ENCODE measurements around the gene AXIN1.
"Not testable (repeated sequence)": the region's sequence is repeated elsewhere in the genome, so short reads cannot be mapped to it uniquely, and the experiment has no call there.

AXIN1 gene

GRCh38 chr16:341974-342336, 10.6 kb downstream of the AXIN1 start:
- not testable (repeated sequence) for H3K4me3 ChIP-seq (ENCODE audit: low read length); H3K27ac ChIP-seq (ENCODE audit: low read length); H3K9ac ChIP-seq (ENCODE audit: low read depth, low read length); H3K27me3 ChIP-seq (ENCODE audit: insufficient read depth, low read length); H3K9me3 ChIP-seq (ENCODE audit: insufficient read depth, low read depth, low read length); H3K4me1 ChIP-seq (ENCODE audit: insufficient read depth, low read length)
- peaks cover 35% of the 10 kb centered on the region for H3K36me3 ChIP-seq (ENCODE audit: insufficient read depth, low read depth, low read length)

GRCh38 chr16:341095-341973, 11.2 kb downstream of the AXIN1 start:
- not testable (repeated sequence) for H3K9me3 ChIP-seq (ENCODE audit: insufficient read depth, low read depth, low read length); H3K4me1 ChIP-seq (ENCODE audit: insufficient read depth, low read length); H3K27ac ChIP-seq (ENCODE audit: low read length); H3K9ac ChIP-seq (ENCODE audit: low read depth, low read length); H3K4me3 ChIP-seq (ENCODE audit: low read length); H3K27me3 ChIP-seq (ENCODE audit: insufficient read depth, low read length)
- peaks cover 28% of the 10 kb centered on the region for H3K36me3 ChIP-seq (ENCODE audit: insufficient read depth, low read depth, low read length)

- Histone ChIP-seq H3K9me3 (ENCODE audit: insufficient read depth, low read depth, low read length) (no peaks in the 10 kb centered on the region), H3K36me3 (ENCODE audit: insufficient read depth, low read depth, low read length) (peaks cover 20% of the 10 kb centered on the region), H3K4me3 (ENCODE audit: low read length) (no peak overlapping the region), H3K4me1 (ENCODE audit: insufficient read depth, low read length) (no peaks in the 10 kb centered on the region), H3K9ac (ENCODE audit: low read depth, low read length) (no peak overlapping the region), H3K27me3 (ENCODE audit: insufficient read depth, low read length) (no peaks in the 10 kb centered on the region), H3K27ac (ENCODE audit: low read length) (no peak overlapping the region)
These were observed 12.0 kb downstream of the AXIN1 start for GRCh38 chr16:340370-341091.

- Histone ChIP-seq H3K4me3 (ENCODE audit: low read length) (no peak overlapping the region), H3K9me3 (ENCODE audit: insufficient read depth, low read depth, low read length) (no peaks in the 10 kb centered on the region), H3K9ac (ENCODE audit: low read depth, low read length) (no peak overlapping the region), H3K4me1 (ENCODE audit: insufficient read depth, low read length) (no peaks in the 10 kb centered on the region), H3K36me3 (ENCODE audit: insufficient read depth, low read depth, low read length) (peaks cover 12% of the 10 kb centered on the region), H3K27me3 (ENCODE audit: insufficient read depth, low read length) (no peaks in the 10 kb centered on the region), H3K27ac (ENCODE audit: low read length) (no peak overlapping the region)
These were observed 12.8 kb downstream of the AXIN1 start for GRCh38 chr16:339680-340079.

GRCh38 chr16:337975-338575, 14.4 kb downstream of the AXIN1 start:
- Histone ChIP-seq H3K27me3 (ENCODE audit: insufficient read depth, low read length) (no peaks in the 10 kb centered on the region), H3K4me1 (ENCODE audit: insufficient read depth, low read length) (no peaks in the 10 kb centered on the region), H3K27ac (ENCODE audit: low read length) (no peak overlapping the region), H3K9me3 (ENCODE audit: insufficient read depth, low read depth, low read length) (no peaks in the 10 kb centered on the region), H3K4me3 (ENCODE audit: low read length) (no peak overlapping the region), H3K9ac (ENCODE audit: low read depth, low read length) (no peak overlapping the region), H3K36me3 (ENCODE audit: insufficient read depth, low read depth, low read length) (peaks cover 9% of the 10 kb centered on the region; the same call in 1 of the 2 replicates)

GRCh38 chr16:337437-337836, 15.1 kb downstream of the AXIN1 start:
- Histone ChIP-seq H3K27me3 (ENCODE audit: insufficient read depth, low read length) (no peaks in the 10 kb centered on the region), H3K4me1 (ENCODE audit: insufficient read depth, low read length) (no peaks in the 10 kb centered on the region), H3K9me3 (ENCODE audit: insufficient read depth, low read depth, low read length) (no peaks in the 10 kb centered on the region), H3K4me3 (ENCODE audit: low read length) (no peak overlapping the region), H3K9ac (ENCODE audit: low read depth, low read length) (no peak overlapping the region), H3K27ac (ENCODE audit: low read length) (no peak overlapping the region), H3K36me3 (ENCODE audit: insufficient read depth, low read depth, low read length) (peaks cover 3% of the 10 kb centered on the region; the same call in 1 of the 2 replicates)

- H3K4me1 ChIP-seq (ENCODE audit: insufficient read depth, low read length): no peaks in the 10 kb centered on the region
- no peak overlapping the region for H3K27ac ChIP-seq (ENCODE audit: low read length)
- no peak overlapping the region for H3K4me3 ChIP-seq (ENCODE audit: low read length)
- H3K27me3 ChIP-seq (ENCODE audit: insufficient read depth, low read length): no peaks in the 10 kb centered on the region
- no peaks in the 10 kb centered on the region for H3K36me3 ChIP-seq (ENCODE audit: insufficient read depth, low read depth, low read length)
- no peaks in the 10 kb centered on the region for H3K9me3 ChIP-seq (ENCODE audit: insufficient read depth, low read depth, low read length)
- no peak overlapping the region for H3K9ac ChIP-seq (ENCODE audit: low read depth, low read length)
These were observed 16.3 kb downstream of the AXIN1 start for GRCh38 chr16:336269-336668.

- not testable (repeated sequence) for H3K9me3 ChIP-seq (ENCODE audit: insufficient read depth, low read depth, low read length); H3K4me3 ChIP-seq (ENCODE audit: low read length); H3K27me3 ChIP-seq (ENCODE audit: insufficient read depth, low read length); H3K36me3 ChIP-seq (ENCODE audit: insufficient read depth, low read depth, low read length); H3K9ac ChIP-seq (ENCODE audit: low read depth, low read length); H3K4me1 ChIP-seq (ENCODE audit: insufficient read depth, low read length); H3K27ac ChIP-seq (ENCODE audit: low read length)
These were observed 17.5 kb downstream of the AXIN1 start for GRCh38 chr16:334861-335632.

GRCh38 chr16:334164-334832, 18.2 kb downstream of the AXIN1 start:
- not testable (repeated sequence) for H3K9ac ChIP-seq (ENCODE audit: low read depth, low read length); H3K4me3 ChIP-seq (ENCODE audit: low read length); H3K9me3 ChIP-seq (ENCODE audit: insufficient read depth, low read depth, low read length); H3K27me3 ChIP-seq (ENCODE audit: insufficient read depth, low read length); H3K4me1 ChIP-seq (ENCODE audit: insufficient read depth, low read length); H3K27ac ChIP-seq (ENCODE audit: low read length); H3K36me3 ChIP-seq (ENCODE audit: insufficient read depth, low read depth, low read length)

- Histone ChIP-seq H3K27ac (ENCODE audit: low read length) (no peak overlapping the region), H3K9ac (ENCODE audit: low read depth, low read length) (no peak overlapping the region), H3K36me3 (ENCODE audit: insufficient read depth, low read depth, low read length) (no peaks in the 10 kb centered on the region), H3K27me3 (ENCODE audit: insufficient read depth, low read length) (no peaks in the 10 kb centered on the region), H3K4me1 (ENCODE audit: insufficient read depth, low read length) (no peaks in the 10 kb centered on the region), H3K4me3 (ENCODE audit: low read length) (no peak overlapping the region), H3K9me3 (ENCODE audit: insufficient read depth, low read depth, low read length) (no peaks in the 10 kb centered on the region)
These were observed 19.0 kb downstream of the AXIN1 start for GRCh38 chr16:333406-334094.
